ENCODE measurements around the gene CSAD.

CSAD gene

GRCh38 chr12:53207042-53207441 is 26.3 kb upstream of the CSAD start, which contains the start of gene ITGB7:
ITGB7 (minus strand) TSS chr12:53207251; CDS start chr12:53200443, 6,808 bp downstream.
- TF ChIP-seq BACH2 (CRISPR knock-in tag; IDR thresholded peaks at IDR 0.05; ENCODE audit: borderline replicate concordance) (no peak), ZFP30 (CRISPR knock-in tag; IDR thresholded peaks at IDR 0.05) (no peak), RARB (CRISPR knock-in tag; IDR thresholded peaks at IDR 0.05) (no peak), PPARA (CRISPR knock-in tag; IDR thresholded peaks at IDR 0.05; ENCODE audit: borderline replicate concordance) (no peak), ZC3H10 (CRISPR knock-in tag; IDR thresholded peaks at IDR 0.05) (no peak), GLIS3 (CRISPR knock-in tag; IDR thresholded peaks at IDR 0.05) (no peak), ZNF565 (CRISPR knock-in tag; conservative IDR thresholded peaks at IDR 0.05; ENCODE audit: low read depth) (no peak), OSR1 (CRISPR knock-in tag; IDR thresholded peaks at IDR 0.05) (no peak), ARNTL (CRISPR knock-in tag; IDR thresholded peaks at IDR 0.05; ENCODE audit: borderline replicate concordance, low read depth) (no peak), ZNF8 (CRISPR knock-in tag; IDR thresholded peaks at IDR 0.05) (no peak), CSDC2 (CRISPR knock-in tag; IDR thresholded peaks at IDR 0.05) (no peak)
- TF ChIP-seq, protein P1, sequence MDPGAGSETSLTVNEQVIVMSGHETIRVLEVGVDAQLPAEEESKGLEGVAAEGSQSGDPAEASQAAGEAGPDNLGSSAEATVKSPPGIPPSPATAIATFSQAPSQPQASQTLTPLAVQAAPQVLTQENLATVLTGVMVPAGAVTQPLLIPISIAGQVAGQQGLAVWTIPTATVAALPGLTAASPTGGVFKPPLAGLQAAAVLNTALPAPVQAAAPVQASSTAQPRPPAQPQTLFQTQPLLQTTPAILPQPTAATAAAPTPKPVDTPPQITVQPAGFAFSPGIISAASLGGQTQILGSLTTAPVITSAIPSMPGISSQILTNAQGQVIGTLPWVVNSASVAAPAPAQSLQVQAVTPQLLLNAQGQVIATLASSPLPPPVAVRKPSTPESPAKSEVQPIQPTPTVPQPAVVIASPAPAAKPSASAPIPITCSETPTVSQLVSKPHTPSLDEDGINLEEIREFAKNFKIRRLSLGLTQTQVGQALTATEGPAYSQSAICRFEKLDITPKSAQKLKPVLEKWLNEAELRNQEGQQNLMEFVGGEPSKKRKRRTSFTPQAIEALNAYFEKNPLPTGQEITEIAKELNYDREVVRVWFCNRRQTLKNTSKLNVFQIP (CRISPR knock-in tag; IDR thresholded peaks at IDR 0.05; ENCODE audit: borderline replicate concordance, low read depth): no peak
- TF ChIP-seq, protein P2, sequence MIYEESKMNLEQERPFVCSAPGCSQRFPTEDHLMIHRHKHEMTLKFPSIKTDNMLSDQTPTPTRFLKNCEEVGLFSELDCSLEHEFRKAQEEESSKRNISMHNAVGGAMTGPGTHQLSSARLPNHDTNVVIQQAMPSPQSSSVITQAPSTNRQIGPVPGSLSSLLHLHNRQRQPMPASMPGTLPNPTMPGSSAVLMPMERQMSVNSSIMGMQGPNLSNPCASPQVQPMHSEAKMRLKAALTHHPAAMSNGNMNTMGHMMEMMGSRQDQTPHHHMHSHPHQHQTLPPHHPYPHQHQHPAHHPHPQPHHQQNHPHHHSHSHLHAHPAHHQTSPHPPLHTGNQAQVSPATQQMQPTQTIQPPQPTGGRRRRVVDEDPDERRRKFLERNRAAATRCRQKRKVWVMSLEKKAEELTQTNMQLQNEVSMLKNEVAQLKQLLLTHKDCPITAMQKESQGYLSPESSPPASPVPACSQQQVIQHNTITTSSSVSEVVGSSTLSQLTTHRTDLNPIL (CRISPR knock-in tag; IDR thresholded peaks at IDR 0.05; ENCODE audit: low read depth): no peak
- TF ChIP-seq, protein P3, sequence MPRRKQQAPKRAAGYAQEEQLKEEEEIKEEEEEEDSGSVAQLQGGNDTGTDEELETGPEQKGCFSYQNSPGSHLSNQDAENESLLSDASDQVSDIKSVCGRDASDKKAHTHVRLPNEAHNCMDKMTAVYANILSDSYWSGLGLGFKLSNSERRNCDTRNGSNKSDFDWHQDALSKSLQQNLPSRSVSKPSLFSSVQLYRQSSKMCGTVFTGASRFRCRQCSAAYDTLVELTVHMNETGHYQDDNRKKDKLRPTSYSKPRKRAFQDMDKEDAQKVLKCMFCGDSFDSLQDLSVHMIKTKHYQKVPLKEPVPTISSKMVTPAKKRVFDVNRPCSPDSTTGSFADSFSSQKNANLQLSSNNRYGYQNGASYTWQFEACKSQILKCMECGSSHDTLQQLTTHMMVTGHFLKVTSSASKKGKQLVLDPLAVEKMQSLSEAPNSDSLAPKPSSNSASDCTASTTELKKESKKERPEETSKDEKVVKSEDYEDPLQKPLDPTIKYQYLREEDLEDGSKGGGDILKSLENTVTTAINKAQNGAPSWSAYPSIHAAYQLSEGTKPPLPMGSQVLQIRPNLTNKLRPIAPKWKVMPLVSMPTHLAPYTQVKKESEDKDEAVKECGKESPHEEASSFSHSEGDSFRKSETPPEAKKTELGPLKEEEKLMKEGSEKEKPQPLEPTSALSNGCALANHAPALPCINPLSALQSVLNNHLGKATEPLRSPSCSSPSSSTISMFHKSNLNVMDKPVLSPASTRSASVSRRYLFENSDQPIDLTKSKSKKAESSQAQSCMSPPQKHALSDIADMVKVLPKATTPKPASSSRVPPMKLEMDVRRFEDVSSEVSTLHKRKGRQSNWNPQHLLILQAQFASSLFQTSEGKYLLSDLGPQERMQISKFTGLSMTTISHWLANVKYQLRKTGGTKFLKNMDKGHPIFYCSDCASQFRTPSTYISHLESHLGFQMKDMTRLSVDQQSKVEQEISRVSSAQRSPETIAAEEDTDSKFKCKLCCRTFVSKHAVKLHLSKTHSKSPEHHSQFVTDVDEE (CRISPR knock-in tag; IDR thresholded peaks at IDR 0.05): no peak
- no peak for ATAC-seq

DNA sequence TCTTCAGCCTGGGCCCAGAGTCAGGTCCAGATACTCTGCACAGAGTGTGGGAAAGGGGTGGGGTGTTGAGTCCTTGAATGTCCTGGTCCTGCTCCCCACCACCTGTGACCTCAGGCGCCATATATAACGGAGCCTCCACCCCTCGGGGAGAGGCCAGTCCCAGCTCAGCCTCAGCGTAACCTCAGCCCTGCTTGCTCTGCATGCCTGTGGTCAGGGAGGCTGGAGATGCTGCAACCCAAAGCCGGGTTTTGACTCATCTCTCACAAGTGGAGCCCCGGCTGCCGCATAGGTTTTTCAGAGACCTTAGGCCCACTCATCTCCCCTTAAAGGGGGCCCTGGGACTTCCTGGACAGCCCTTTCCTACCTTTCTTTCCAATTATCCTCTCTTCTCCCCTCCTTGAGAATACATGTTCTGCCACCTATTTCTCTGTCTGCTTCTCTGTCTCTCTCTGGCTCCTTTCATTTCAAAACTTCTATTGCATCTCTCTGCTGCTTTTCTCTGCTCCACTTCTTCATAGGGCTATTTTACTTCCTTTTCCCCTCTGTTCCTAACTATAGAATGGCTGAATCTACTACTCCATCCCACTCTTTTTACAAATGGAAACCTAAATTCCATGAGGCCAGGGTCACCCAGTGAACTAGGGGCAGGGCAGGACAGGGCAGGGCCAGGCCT is 25.2 kb upstream of the CSAD start:
- TF ChIP-seq, protein P1 (CRISPR knock-in tag; IDR thresholded peaks at IDR 0.05; ENCODE audit: borderline replicate concordance, low read depth): no peak
- TF ChIP-seq ZNF70 (CRISPR knock-in tag; IDR thresholded peaks at IDR 0.05) (no peak), RARB (CRISPR knock-in tag; IDR thresholded peaks at IDR 0.05) (no peak), ZFP3 (CRISPR knock-in tag; IDR thresholded peaks at IDR 0.05) (no peak), GLIS3 (CRISPR knock-in tag; IDR thresholded peaks at IDR 0.05) (no peak), ZC3H10 (CRISPR knock-in tag; IDR thresholded peaks at IDR 0.05) (no peak), ZNF8 (CRISPR knock-in tag; IDR thresholded peaks at IDR 0.05) (no peak), PPARA (CRISPR knock-in tag; IDR thresholded peaks at IDR 0.05; ENCODE audit: borderline replicate concordance) (no peak), ZNF565 (CRISPR knock-in tag; conservative IDR thresholded peaks at IDR 0.05; ENCODE audit: low read depth) (no peak), TCF4 (CRISPR knock-in tag; IDR thresholded peaks at IDR 0.05; ENCODE audit: borderline replicate concordance) (no peak), SNAI2 (CRISPR knock-in tag; IDR thresholded peaks at IDR 0.05) (no peak), BACH2 (CRISPR knock-in tag; IDR thresholded peaks at IDR 0.05; ENCODE audit: borderline replicate concordance) (no peak), OSR1 (CRISPR knock-in tag; IDR thresholded peaks at IDR 0.05) (no peak), ESRRG (CRISPR knock-in tag; IDR thresholded peaks at IDR 0.05) (no peak), ISL1 (CRISPR knock-in tag; IDR thresholded peaks at IDR 0.05) (no peak), PATZ1 (CRISPR knock-in tag; IDR thresholded peaks at IDR 0.05; ENCODE audit: borderline replicate concordance) (no peak)
- TF ChIP-seq, protein P4, sequence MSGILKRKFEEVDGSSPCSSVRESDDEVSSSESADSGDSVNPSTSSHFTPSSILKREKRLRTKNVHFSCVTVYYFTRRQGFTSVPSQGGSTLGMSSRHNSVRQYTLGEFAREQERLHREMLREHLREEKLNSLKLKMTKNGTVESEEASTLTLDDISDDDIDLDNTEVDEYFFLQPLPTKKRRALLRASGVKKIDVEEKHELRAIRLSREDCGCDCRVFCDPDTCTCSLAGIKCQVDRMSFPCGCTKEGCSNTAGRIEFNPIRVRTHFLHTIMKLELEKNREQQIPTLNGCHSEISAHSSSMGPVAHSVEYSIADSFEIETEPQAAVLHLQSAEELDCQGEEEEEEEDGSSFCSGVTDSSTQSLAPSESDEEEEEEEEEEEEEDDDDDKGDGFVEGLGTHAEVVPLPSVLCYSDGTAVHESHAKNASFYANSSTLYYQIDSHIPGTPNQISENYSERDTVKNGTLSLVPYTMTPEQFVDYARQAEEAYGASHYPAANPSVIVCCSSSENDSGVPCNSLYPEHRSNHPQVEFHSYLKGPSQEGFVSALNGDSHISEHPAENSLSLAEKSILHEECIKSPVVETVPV (CRISPR knock-in tag; IDR thresholded peaks at IDR 0.05): no peak
- TF ChIP-seq, protein P3 (CRISPR knock-in tag; IDR thresholded peaks at IDR 0.05): no peak
- TF ChIP-seq, protein P2 (CRISPR knock-in tag; IDR thresholded peaks at IDR 0.05; ENCODE audit: low read depth): no peak
- ATAC-seq: peak; percentile 94

Data from SK-N-SH treated with all-trans-retinoic acid at 6 μM for 48 hours (cell line).